CD8-positive, alpha-beta memory T cell (primary cell): ENCODE measurements around the gene FERMT2. TPM values are rescaled to one million over a fixed set of nuclear protein-coding genes. Genes with fewer than 3 reads are reported as not detected.
"Not testable (repeated sequence)": the region's sequence is repeated elsewhere in the genome, so short reads cannot be mapped to it uniquely, and the experiment has no call there.

ENCODE experiments used
- CTCF ChIA-PET: fragments of 350-600 bp; sonication (Branson Sonifier 250); formaldehyde crosslinking; loops from one replicate; lab custom pipeline; 2021; ENCODE audit warnings: antibody characterized with exemption; lab: Charles Lee
- POLR2A ChIA-PET: fragments of 350-600 bp; sonication (Branson Sonifier 250); formaldehyde crosslinking; loops from one replicate; lab custom pipeline; 2021; ENCODE audit warnings: antibody characterized with exemption; lab: Charles Lee
- DNase-seq, 5 donors: peaks; one replicate each; pipeline versions ENCODE4 v3.0.0 to v3.0.0-alpha.2; 2020 to 2022; ENCODE audit warnings: mixed read lengths in 1 of 5
- H3K27ac ChIP-seq: one replicate; pipeline ENCODE4 v1.7.0; 2013; ENCODE audit warnings: low read depth, mild to moderate bottlenecking, low read length, moderate library complexity
- H3K27me3 ChIP-seq: 2 replicates; pipeline ENCODE4 v1.7.0; 2013; ENCODE audit warnings: low read length, mild to moderate bottlenecking; ENCODE audit not compliant: insufficient read depth, poor library complexity, severe bottlenecking
- H3K36me3 ChIP-seq: 2 replicates; pipeline ENCODE4 v1.7.0; 2013; ENCODE audit warnings: mild to moderate bottlenecking, low read length, moderate library complexity; ENCODE audit not compliant: insufficient read depth
- H3K4me1 ChIP-seq: 2 replicates; pipeline ENCODE4 v1.7.0; 2013; ENCODE audit warnings: mild to moderate bottlenecking, low read length, moderate library complexity; ENCODE audit not compliant: insufficient read depth
- H3K4me3 ChIP-seq: 2 replicates; pipeline ENCODE4 v1.7.0; 2013; ENCODE audit warnings: mild to moderate bottlenecking, low read length
- H3K9me3 ChIP-seq: 2 replicates; pipeline ENCODE4 v1.7.0; 2013; ENCODE audit warnings: mild to moderate bottlenecking, low read length
- H3K27ac Mint-ChIP-seq, 8 donors: one replicate each; pipeline ENCODE4 v1.8.0; 2020 to 2021; ENCODE audit warnings: mixed read lengths in 8 of 8, mild to moderate bottlenecking in 6 of 8, inconsistent platforms in 3 of 8, moderate library complexity in 3 of 8
- H3K27me3 Mint-ChIP-seq, 2 donors: one replicate each; pipeline ENCODE4 v1.8.0; 2020 to 2021; ENCODE audit warnings: mixed read lengths in 2 of 2, mild to moderate bottlenecking in 1 of 2, moderate library complexity in 1 of 2
- H3K36me3 Mint-ChIP-seq, 3 donors: one replicate each; pipeline ENCODE4 v1.8.0; 2020 to 2021; ENCODE audit warnings: mixed read lengths in 3 of 3, inconsistent platforms in 1 of 3, mild to moderate bottlenecking in 1 of 3
- H3K4me1 Mint-ChIP-seq, 3 donors: one replicate each; pipeline ENCODE4 v1.8.0; 2020 to 2021; ENCODE audit warnings: mixed read lengths in 3 of 3, inconsistent platforms in 1 of 3, mild to moderate bottlenecking in 1 of 3
- H3K4me3 Mint-ChIP-seq, 7 donors: one replicate each; pipeline ENCODE4 v1.8.0; 2020 to 2021; ENCODE audit warnings: mixed read lengths in 7 of 7, mild to moderate bottlenecking in 6 of 7, moderate library complexity in 4 of 7, inconsistent platforms in 2 of 7
- H3K9me3 Mint-ChIP-seq, 5 donors: one replicate each; pipeline ENCODE4 v1.8.0; 2020 to 2022; ENCODE audit warnings: mixed read lengths in 5 of 5, mild to moderate bottlenecking in 3 of 5, moderate library complexity in 2 of 5, inconsistent platforms in 1 of 5
- polyA plus RNA-seq: library from polyadenylated mRNA; unstranded; fragments of 300-500 nt; fragmentation: Illumina TruSeq; gene quantifications from one replicate; pipeline ENCODE4 v1.2.3, GENCODE V29; 2021
- total RNA-seq, 2 experiments: library from RNA; stranded (reverse); gene quantifications; one replicate each; pipeline ENCODE4 v1.2.3, GENCODE V29; 2021

Gene FERMT2
- total and polyA plus RNA-seq, 3 experiments from 2014 or later, result 0.51 to 1.7 (median 0.93) TPM

- Histone ChIP-seq H3K4me3 (no peak overlapping the region), H3K27ac (no peak overlapping the region), H3K36me3 (no peaks in the 10 kb centered on the region), H3K9me3 (no peaks in the 10 kb centered on the region), H3K4me1 (peaks cover 20% of the 10 kb centered on the region), H3K27me3 (no peaks in the 10 kb centered on the region)
- CTCF ChIA-PET, result interaction anchor here (1.6 kb wide), 1 partner anchor 39 kb away, joined by 7 read pairs; no protein-coding TSS in a partner anchor
- Mint-ChIP-seq H3K27ac (peak overlapping the region in 1 of 8 donors; percentile 7), H3K4me3 (no peak overlapping the region), H3K4me1 (peaks cover 20 to 33% (median 25%) of the 10 kb centered on the region in 3 donors), H3K27me3 (peaks cover 2 to 15% of the 10 kb centered on the region in 2 donors), H3K36me3 (peaks cover 0 to 4% (median 0%) of the 10 kb centered on the region in 3 donors), H3K9me3 (no peaks in the 10 kb centered on the region)
- POLR2A ChIA-PET, result no interaction called here
- no peak for DNase-seq
Measured at GRCh38 chr14:52922656-52923055, 28.2 kb downstream of the FERMT2 start.

- no peaks in the 10 kb centered on the region for H3K36me3 ChIP-seq
- peaks cover 2 to 15% of the 10 kb centered on the region in 2 donors for H3K27me3 Mint-ChIP-seq
- peaks cover 25 to 39% (median 31%) of the 10 kb centered on the region in 3 donors for H3K4me1 Mint-ChIP-seq
- no peaks in the 10 kb centered on the region for H3K27me3 ChIP-seq
- ChIA-PET CTCF (interaction anchor here (1.6 kb wide), 1 partner anchor 39 kb away, joined by 7 read pairs; no protein-coding TSS in a partner anchor), POLR2A (no interaction called here)
- H3K27ac Mint-ChIP-seq, result peak overlapping the region in 2 of 8 donors; percentile 35 to 49
- peaks cover 0 to 4% (median 0%) of the 10 kb centered on the region in 3 donors for H3K36me3 Mint-ChIP-seq
- no peak overlapping the region for H3K4me3 ChIP-seq
- H3K9me3 Mint-ChIP-seq, result no peaks in the 10 kb centered on the region
- DNase-seq, result no peak
- no peak overlapping the region for H3K4me3 Mint-ChIP-seq
- peaks cover 21% of the 10 kb centered on the region for H3K4me1 ChIP-seq
- no peak overlapping the region for H3K27ac ChIP-seq
- H3K9me3 ChIP-seq, result no peaks in the 10 kb centered on the region
Measured at GRCh38 chr14:52922059-52922458, 28.8 kb downstream of the FERMT2 start.

GRCh38 chr14:52920411-52920810 is 30.4 kb downstream of the FERMT2 start:
- H3K36me3 Mint-ChIP-seq, H3K27me3 ChIP-seq, H3K4me3 Mint-ChIP-seq, H3K4me3 ChIP-seq, POLR2A ChIA-PET, H3K9me3 ChIP-seq, H3K27me3 Mint-ChIP-seq, H3K36me3 ChIP-seq, DNase-seq, H3K9me3 Mint-ChIP-seq, H3K27ac ChIP-seq: not testable (repeated sequence)
- peaks cover 21% of the 10 kb centered on the region for H3K4me1 ChIP-seq
- Mint-ChIP-seq H3K27ac (peak overlapping the region in 5 of 8 donors; percentile 19 to 99 (median 92)), H3K4me1 (peaks cover 28 to 41% (median 38%) of the 10 kb centered on the region in 3 donors)
- CTCF ChIA-PET, result interaction anchor here (2.5 kb wide), 1 partner anchor 40 kb away, joined by 19 read pairs; no protein-coding TSS in a partner anchor

GRCh38 chr14:52919971-52920370 is 30.9 kb downstream of the FERMT2 start:
- no peak overlapping the region for H3K27ac ChIP-seq
- peaks cover 21% of the 10 kb centered on the region for H3K4me1 ChIP-seq
- H3K4me1 Mint-ChIP-seq, result peaks cover 28 to 41% (median 38%) of the 10 kb centered on the region in 3 donors
- H3K4me3 Mint-ChIP-seq, result no peak overlapping the region
- no peaks in the 10 kb centered on the region for H3K27me3 ChIP-seq
- H3K36me3 Mint-ChIP-seq, result peaks cover 0 to 4% (median 0%) of the 10 kb centered on the region in 3 donors
- no peaks in the 10 kb centered on the region for H3K9me3 Mint-ChIP-seq
- no peak overlapping the region for H3K4me3 ChIP-seq
- DNase-seq, result no peak
- ChIA-PET POLR2A (no interaction called here), CTCF (interaction anchor here (2.5 kb wide), 1 partner anchor 40 kb away, joined by 19 read pairs; no protein-coding TSS in a partner anchor)
- no peaks in the 10 kb centered on the region for H3K36me3 ChIP-seq
- peak overlapping the region in 7 of 8 donors; percentile 66 to 99 (median 96) for H3K27ac Mint-ChIP-seq
- peaks cover 0 to 8% of the 10 kb centered on the region in 2 donors for H3K27me3 Mint-ChIP-seq
- H3K9me3 ChIP-seq, result no peaks in the 10 kb centered on the region

DNA sequence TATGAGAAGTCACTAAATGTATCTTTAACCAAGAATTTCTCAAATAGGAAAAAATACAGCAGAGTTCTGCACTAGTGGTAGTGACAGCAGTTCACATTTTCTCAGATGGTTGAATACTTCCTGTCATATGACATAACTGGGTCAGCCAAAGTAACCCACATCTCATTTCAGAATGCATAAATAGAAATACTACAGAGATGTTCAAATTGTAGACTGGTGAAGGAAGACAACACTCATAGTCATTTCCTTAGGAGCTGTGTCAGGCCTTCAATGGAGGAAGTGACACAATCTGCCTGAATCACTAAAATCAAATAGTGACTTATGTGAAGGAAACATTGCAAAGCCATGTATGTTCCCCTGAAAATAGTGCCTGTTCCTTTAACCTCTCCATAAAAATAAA is 32.4 kb downstream of the FERMT2 start:
- Mint-ChIP-seq H3K27ac (peak overlapping the region; percentile 66 to 99 (median 94)), H3K36me3 (no peaks in the 10 kb centered on the region), H3K4me3 (peak overlapping the region in 4 of 7 donors; percentile 6 to 49 (median 36)), H3K27me3 (peaks cover 0 to 7% of the 10 kb centered on the region in 2 donors), H3K9me3 (no peaks in the 10 kb centered on the region), H3K4me1 (peaks cover 28 to 38% (median 34%) of the 10 kb centered on the region in 3 donors)
- H3K27me3 ChIP-seq, result no peaks in the 10 kb centered on the region
- POLR2A ChIA-PET, result interaction anchor here (1.8 kb wide), 1 partner anchor 234 kb away, joined by 5 read pairs; the partner anchor contains the start of gene DDHD1
- CTCF ChIA-PET, result interaction anchor here (1.2 to 2.5 kb wide), 4 partner anchors 17 to 96 kb away, joined by 3 to 19 read pairs (median 4); no protein-coding TSS in a partner anchor
- peak overlapping the region; percentile 40 for H3K27ac ChIP-seq
- peak in 3 of 5 donors; percentile 49 to 76 (median 74) for DNase-seq
- peaks cover 21% of the 10 kb centered on the region for H3K4me1 ChIP-seq
- no peak overlapping the region for H3K4me3 ChIP-seq
- H3K36me3 ChIP-seq, result no peaks in the 10 kb centered on the region
- H3K9me3 ChIP-seq, result no peaks in the 10 kb centered on the region

GRCh38 chr14:52917735-52918134 is 33.1 kb downstream of the FERMT2 start:
- peak overlapping the region; percentile 66 to 99 (median 82) for H3K27ac Mint-ChIP-seq
- no peaks in the 10 kb centered on the region for H3K9me3 Mint-ChIP-seq
- POLR2A ChIA-PET, result interaction anchor here (1.8 kb wide), 1 partner anchor 235 kb away, joined by 5 read pairs; the partner anchor contains the start of gene DDHD1
- peaks cover 0 to 3% of the 10 kb centered on the region in 2 donors for H3K27me3 Mint-ChIP-seq
- CTCF ChIA-PET, result interaction anchor here (0.8 to 1.2 kb wide), 2 partner anchors 9 to 30 kb away, joined by 4 to 5 read pairs; no protein-coding TSS in a partner anchor
- Histone ChIP-seq H3K27me3 (no peaks in the 10 kb centered on the region), H3K27ac (no peak overlapping the region), H3K4me1 (peaks cover 21% of the 10 kb centered on the region), H3K36me3 (no peaks in the 10 kb centered on the region), H3K4me3 (no peak overlapping the region), H3K9me3 (no peaks in the 10 kb centered on the region)
- peak overlapping the region in 4 of 7 donors; percentile 0 to 63 (median 40) for H3K4me3 Mint-ChIP-seq
- H3K4me1 Mint-ChIP-seq, result peaks cover 28 to 38% (median 34%) of the 10 kb centered on the region in 3 donors
- H3K36me3 Mint-ChIP-seq, result no peaks in the 10 kb centered on the region
- no peak for DNase-seq

DNA sequence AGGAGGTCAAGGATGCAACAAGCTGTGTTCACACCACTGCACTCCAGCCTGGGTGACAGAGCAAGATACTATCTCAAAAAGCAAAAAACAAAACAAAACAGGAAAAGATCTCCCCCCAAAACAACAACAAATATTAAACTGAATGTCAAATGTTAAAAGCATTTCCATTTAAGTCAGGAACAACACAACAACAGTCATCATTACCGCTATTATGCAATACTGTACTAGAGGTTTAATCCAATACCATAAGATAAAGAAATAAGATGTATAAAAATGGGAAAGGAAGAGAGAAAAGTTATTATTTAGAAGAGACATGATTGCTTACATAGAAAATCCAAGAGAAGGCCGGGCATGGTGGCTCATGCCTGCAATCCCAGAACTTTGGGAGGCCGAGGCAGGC is 36.6 kb downstream of the FERMT2 start:
- peak overlapping the region in 2 of 8 donors; percentile 9 to 32 for H3K27ac Mint-ChIP-seq
- H3K9me3 ChIP-seq, result no peaks in the 10 kb centered on the region
- no peak for DNase-seq
- no peaks in the 10 kb centered on the region for H3K9me3 Mint-ChIP-seq
- H3K4me3 ChIP-seq, result no peak overlapping the region
- no peaks in the 10 kb centered on the region for H3K36me3 Mint-ChIP-seq
- H3K4me1 ChIP-seq, result peaks cover 17% of the 10 kb centered on the region
- ChIA-PET POLR2A (no interaction called here), CTCF (no interaction called here)
- H3K36me3 ChIP-seq, result no peaks in the 10 kb centered on the region
- H3K27ac ChIP-seq, result no peak overlapping the region
- H3K4me1 Mint-ChIP-seq, result peaks cover 24 to 30% (median 24%) of the 10 kb centered on the region in 3 donors
- no peak overlapping the region for H3K4me3 Mint-ChIP-seq
- no peaks in the 10 kb centered on the region for H3K27me3 ChIP-seq
- H3K27me3 Mint-ChIP-seq, result no peaks in the 10 kb centered on the region

GRCh38 chr14:52913271-52913670 is 37.6 kb downstream of the FERMT2 start:
- no peak overlapping the region for H3K4me3 Mint-ChIP-seq
- ChIA-PET POLR2A (no interaction called here), CTCF (no interaction called here)
- Histone ChIP-seq H3K4me1 (peaks cover 7% of the 10 kb centered on the region), H3K9me3 (no peaks in the 10 kb centered on the region), H3K27ac (no peak overlapping the region), H3K36me3 (no peaks in the 10 kb centered on the region), H3K27me3 (no peaks in the 10 kb centered on the region), H3K4me3 (no peak overlapping the region)
- peak overlapping the region in 1 of 8 donors; percentile 8 for H3K27ac Mint-ChIP-seq
- no peaks in the 10 kb centered on the region for H3K36me3 Mint-ChIP-seq
- DNase-seq, result no peak
- peaks cover 14 to 20% (median 14%) of the 10 kb centered on the region in 3 donors for H3K4me1 Mint-ChIP-seq
- no peaks in the 10 kb centered on the region for H3K9me3 Mint-ChIP-seq
- no peaks in the 10 kb centered on the region for H3K27me3 Mint-ChIP-seq
